ACC112 (cell line): Measurements from ENCODE around the gene SHISAL1.
"Not testable (repeated sequence)": the region's sequence is repeated elsewhere in the genome, so short reads cannot be mapped to it uniquely, and the experiment has no call there.

ENCODE experiments used
- H2AFZ ChIP-seq: fragments of 200-600 bp; sonication (generic); one replicate; pipeline ENCODE4 v1.6.0; 2017; ENCODE audit warnings: antibody characterized with exemption, low read length; ENCODE audit not compliant: unreplicated experiment
- H3K27ac ChIP-seq: fragments of 200-600 bp; sonication (generic); 2 replicates; pipeline ENCODE4 v1.5.1; 2014; ENCODE audit warnings: low read depth, mild to moderate bottlenecking, antibody characterized with exemption, low read length, moderate library complexity
- H3K27me3 ChIP-seq: fragments of 200-600 bp; sonication (generic); 2 replicates; pipeline ENCODE4 v1.6.1; 2014; ENCODE audit warnings: mild to moderate bottlenecking, antibody characterized with exemption, low read length, moderate library complexity, mixed read lengths; ENCODE audit not compliant: insufficient read depth
- H3K36me3 ChIP-seq: fragments of 200-600 bp; sonication (generic); 2 replicates; pipeline ENCODE4 v1.6.1; 2016; ENCODE audit warnings: mild to moderate bottlenecking, antibody characterized with exemption, low read length, moderate library complexity, mixed read lengths; ENCODE audit not compliant: insufficient read depth
- H3K4me1 ChIP-seq: fragments of 200-600 bp; sonication (generic); one replicate; pipeline ENCODE4 v1.6.1; 2016; ENCODE audit warnings: low read length, mixed read lengths; ENCODE audit not compliant: insufficient read depth, unreplicated experiment, control insufficient read depth
- H3K4me3 ChIP-seq: fragments of 200-600 bp; sonication (generic); 2 replicates; pipeline ENCODE4 v1.5.1; 2014; ENCODE audit warnings: mild to moderate bottlenecking, low read depth, low read length
- H3K79me2 ChIP-seq: fragments of 200-600 bp; sonication (generic); one replicate; pipeline ENCODE4 v1.6.0; 2016; ENCODE audit warnings: low read length; ENCODE audit not compliant: control insufficient read depth, unreplicated experiment, insufficient read depth

SHISAL1 gene

DNA sequence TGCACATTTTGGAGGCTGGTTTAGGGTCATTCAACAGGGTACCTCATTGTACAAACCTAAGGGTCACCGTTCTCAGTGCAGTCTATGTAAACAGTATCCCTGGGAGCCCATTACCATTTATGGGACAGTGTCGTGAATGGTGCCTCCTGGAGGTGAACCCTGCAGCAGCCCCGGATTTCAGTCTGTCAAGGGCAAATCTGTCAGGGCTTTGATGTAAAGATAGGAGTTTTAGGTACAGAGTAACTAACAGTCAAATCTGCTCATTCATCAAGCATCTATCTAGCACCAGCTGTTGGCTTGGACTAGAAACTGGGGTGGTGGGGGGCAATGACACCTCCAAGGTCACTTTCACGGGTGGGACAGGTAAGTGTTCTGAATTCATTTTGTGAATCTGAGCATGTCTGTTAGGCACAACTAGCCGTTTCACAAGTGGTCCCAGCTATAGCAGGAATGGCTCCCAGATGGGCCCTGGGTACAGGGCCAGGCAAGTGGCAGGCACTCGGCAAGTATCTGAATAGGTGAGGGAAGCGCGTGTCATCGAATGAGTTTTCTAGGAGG, 68.4 kb downstream of the SHISAL1 start:
- no peaks in the 10 kb centered on the region for H3K36me3 ChIP-seq
- no peak overlapping the region for H2AFZ ChIP-seq
- H3K79me2 ChIP-seq, result no peaks in the 10 kb centered on the region
- H3K27ac ChIP-seq, result no peak overlapping the region
- H3K4me3 ChIP-seq, result no peak overlapping the region
- H3K27me3 ChIP-seq, result no peaks in the 10 kb centered on the region
- H3K4me1 ChIP-seq, result no peaks in the 10 kb centered on the region

- Histone ChIP-seq H3K27me3 (no peaks in the 10 kb centered on the region), H3K4me1 (no peaks in the 10 kb centered on the region), H3K4me3 (no peak overlapping the region), H3K79me2 (no peaks in the 10 kb centered on the region), H3K27ac (no peak overlapping the region), H2AFZ (no peak overlapping the region), H3K36me3 (no peaks in the 10 kb centered on the region)
These were observed 69.0 kb downstream of the SHISAL1 start for GRCh38 chr22:44243761-44244160.

DNA sequence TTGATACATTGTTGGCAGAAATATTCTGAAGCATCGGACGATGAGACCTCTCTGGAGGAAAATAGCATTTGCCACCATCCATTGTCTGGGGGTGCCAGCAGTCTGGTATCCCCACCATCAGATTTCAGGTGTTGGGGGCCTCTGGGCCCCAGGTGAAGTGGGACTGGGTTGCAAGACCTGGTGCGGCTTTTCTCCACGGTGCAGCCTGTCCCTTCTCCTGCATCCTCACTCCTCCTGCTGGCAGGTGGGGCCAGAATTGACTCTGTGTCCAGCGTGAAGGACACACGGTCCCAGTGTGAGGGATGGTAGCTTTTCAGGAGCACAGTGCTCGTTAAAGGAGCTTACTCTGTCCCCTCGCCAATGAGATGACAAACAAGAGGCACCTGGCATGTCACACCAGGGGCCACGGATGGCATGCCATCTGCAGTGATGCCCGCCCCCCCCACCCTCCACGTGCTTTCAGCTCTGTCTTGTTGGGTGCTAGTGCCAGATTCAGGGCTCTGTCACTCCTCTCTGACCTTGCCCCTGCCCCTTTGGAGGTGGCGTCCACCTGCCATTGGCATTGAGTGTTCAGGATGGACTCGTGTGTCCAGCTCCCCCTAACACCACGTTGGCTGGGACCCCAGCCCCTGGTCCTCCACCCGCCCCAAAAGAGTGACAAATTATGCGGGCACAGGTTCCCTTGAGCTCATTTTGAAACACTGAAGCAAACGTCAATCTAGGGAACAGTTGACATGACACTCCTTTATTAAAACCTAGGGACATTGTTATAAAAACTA, 69.6 kb downstream of the SHISAL1 start:
- H3K27ac ChIP-seq, result no peak overlapping the region
- H3K27me3 ChIP-seq, result no peaks in the 10 kb centered on the region
- H3K4me3 ChIP-seq, result no peak overlapping the region
- no peak overlapping the region for H2AFZ ChIP-seq
- H3K79me2 ChIP-seq, result no peaks in the 10 kb centered on the region
- no peaks in the 10 kb centered on the region for H3K36me3 ChIP-seq
- H3K4me1 ChIP-seq, result no peaks in the 10 kb centered on the region

- H3K4me3 ChIP-seq, H3K27ac ChIP-seq, H3K4me1 ChIP-seq, H2AFZ ChIP-seq, H3K36me3 ChIP-seq, H3K27me3 ChIP-seq, H3K79me2 ChIP-seq: not testable (repeated sequence)
These were observed 71.6 kb downstream of the SHISAL1 start for GRCh38 chr22:44241121-44241520.

DNA sequence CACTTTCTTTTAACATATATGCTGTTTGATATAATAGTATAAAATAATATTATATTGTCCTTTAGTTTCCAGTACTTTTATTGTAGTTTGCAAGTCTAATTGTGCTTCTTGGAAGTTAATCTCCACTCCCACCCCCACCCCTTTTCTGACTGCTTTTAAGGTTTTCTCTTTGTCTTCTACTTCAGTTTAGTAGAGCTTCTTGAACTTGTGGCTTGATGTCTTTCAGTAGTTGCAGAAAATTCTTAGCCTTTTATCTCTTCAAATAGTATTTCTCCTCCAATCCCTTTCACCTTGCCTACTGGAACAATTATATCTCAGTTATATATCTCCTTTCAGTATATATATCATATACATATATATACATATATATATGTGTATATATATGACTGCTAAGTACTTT, 75.5 kb downstream of the SHISAL1 start:
- no peak overlapping the region for H2AFZ ChIP-seq
- H3K27me3 ChIP-seq, result no peaks in the 10 kb centered on the region
- H3K36me3 ChIP-seq, result no peaks in the 10 kb centered on the region
- no peaks in the 10 kb centered on the region for H3K79me2 ChIP-seq
- H3K4me1 ChIP-seq, result no peaks in the 10 kb centered on the region
- no peak overlapping the region for H3K4me3 ChIP-seq
- no peak overlapping the region for H3K27ac ChIP-seq

- H2AFZ ChIP-seq, H3K27ac ChIP-seq, H3K4me3 ChIP-seq, H3K27me3 ChIP-seq, H3K79me2 ChIP-seq, H3K4me1 ChIP-seq, H3K36me3 ChIP-seq: not testable (repeated sequence)
These were observed 78.4 kb downstream of the SHISAL1 start for GRCh38 chr22:44234372-44234771.

GRCh38 chr22:44231233-44231632, 81.5 kb downstream of the SHISAL1 start:
- Histone ChIP-seq H3K36me3 (no peaks in the 10 kb centered on the region), H3K27me3 (no peaks in the 10 kb centered on the region), H3K4me1 (no peaks in the 10 kb centered on the region), H3K27ac (no peak overlapping the region), H3K79me2 (no peaks in the 10 kb centered on the region), H2AFZ (no peak overlapping the region), H3K4me3 (no peak overlapping the region)

- H2AFZ ChIP-seq, result no peak overlapping the region
- no peaks in the 10 kb centered on the region for H3K79me2 ChIP-seq
- no peaks in the 10 kb centered on the region for H3K27me3 ChIP-seq
- H3K36me3 ChIP-seq, result no peaks in the 10 kb centered on the region
- H3K4me3 ChIP-seq, result no peak overlapping the region
- H3K27ac ChIP-seq, result no peak overlapping the region
- no peaks in the 10 kb centered on the region for H3K4me1 ChIP-seq
These were observed 82.9 kb downstream of the SHISAL1 start for GRCh38 chr22:44229809-44230208.

DNA sequence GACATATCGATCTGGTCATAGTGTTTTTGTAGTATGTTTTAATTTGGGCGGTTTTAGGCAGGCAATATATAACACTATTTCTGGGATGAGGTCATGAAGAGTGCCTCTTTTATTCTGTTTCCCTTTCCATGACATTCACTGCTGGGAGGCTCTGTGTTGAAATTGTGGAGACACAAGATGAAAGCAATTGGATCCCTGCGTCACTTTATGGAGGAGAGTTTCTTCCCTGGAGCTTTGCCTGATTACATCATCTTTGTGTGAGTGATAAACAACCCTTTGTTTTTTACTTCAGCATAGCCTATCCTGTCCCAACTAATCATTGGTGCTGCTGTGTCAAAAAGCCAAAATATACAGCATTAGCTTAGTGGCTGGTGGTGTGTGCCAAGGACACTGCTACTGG, 83.4 kb downstream of the SHISAL1 start:
- no peak overlapping the region for H3K4me3 ChIP-seq

DNA sequence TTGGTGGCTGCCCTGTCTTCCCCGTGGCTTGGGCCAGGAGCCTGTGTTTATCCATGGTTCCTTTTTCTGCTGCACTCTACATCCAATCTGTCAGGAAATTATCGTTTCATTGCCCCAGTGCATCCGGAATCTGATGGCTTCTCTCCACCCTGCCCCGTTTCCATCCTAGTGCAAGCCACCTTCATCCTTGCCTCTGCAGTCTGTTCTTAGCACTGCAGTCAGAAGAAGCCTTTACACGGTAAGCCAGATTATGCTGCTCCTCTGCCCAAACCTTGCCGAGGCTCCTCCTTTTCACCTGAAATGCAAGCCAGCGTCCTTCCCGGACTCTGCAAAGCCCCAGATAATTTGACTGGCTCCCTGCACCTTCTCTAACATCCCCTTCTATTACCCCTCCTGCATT, 86.9 kb downstream of the SHISAL1 start:
- Histone ChIP-seq H3K4me1 (no peaks in the 10 kb centered on the region), H3K36me3 (no peaks in the 10 kb centered on the region), H3K79me2 (no peaks in the 10 kb centered on the region), H3K27ac (no peak overlapping the region), H3K27me3 (no peaks in the 10 kb centered on the region), H3K4me3 (no peak overlapping the region), H2AFZ (no peak overlapping the region)

More for the DNA sequence above, 83.4 kb downstream of the SHISAL1 start:
- Histone ChIP-seq H3K36me3 (no peaks in the 10 kb centered on the region), H3K27me3 (no peaks in the 10 kb centered on the region), H2AFZ (no peak overlapping the region), H3K79me2 (no peaks in the 10 kb centered on the region), H3K4me1 (no peaks in the 10 kb centered on the region), H3K27ac (no peak overlapping the region)

GRCh38 chr22:44225091-44225689, 87.6 kb downstream of the SHISAL1 start:
- H2AFZ ChIP-seq, result no peak overlapping the region
- no peaks in the 10 kb centered on the region for H3K79me2 ChIP-seq

More at GRCh38 chr22:44225091-44225689, 87.6 kb downstream of the SHISAL1 start:
- Histone ChIP-seq H3K4me3 (no peak overlapping the region), H3K36me3 (no peaks in the 10 kb centered on the region), H3K27ac (no peak overlapping the region), H3K27me3 (no peaks in the 10 kb centered on the region), H3K4me1 (no peaks in the 10 kb centered on the region)
